Gastrocnemius medialis (tissue), 4 donors: ENCODE results near the gene PKP1.

Source experiments
- CTCF ChIP-seq, 5 experiments: fragments of 450-650 bp in 3 of 5; fragments of 200-600 bp in 2 of 5; sonication (generic) in 2 of 5; IDR thresholded peaks in 4 of 5; conservative IDR thresholded peaks in 1 of 5; 1 replicate in 4 of 5; 2 replicates in 1 of 5; pipeline ENCODE4 v1.5.1; 2016 to 2019; ENCODE audit warnings: antibody characterized with exemption in 5 of 5, mild to moderate bottlenecking in 3 of 5, moderate library complexity in 3 of 5
- POLR2A ChIP-seq, 2 donors: fragments of 450-650 bp; IDR thresholded peaks; one replicate each; pipeline ENCODE4 v1.6.1; 2017; ENCODE audit warnings: antibody characterized with exemption in 2 of 2, mild to moderate bottlenecking in 2 of 2, moderate library complexity in 2 of 2

- TF ChIP-seq CTCF (IDR thresholded peaks at IDR 0.05 in 4 of 5, conservative IDR thresholded peaks at IDR 0.05 in 1 of 5) (no peak), POLR2A (IDR thresholded peaks at IDR 0.05) (no peak)
Measured at GRCh38 chr1:201332616-201333335, 49.5 kb downstream of the PKP1 start.
